ENCODE measurements around the gene ATP11A. TPM values are rescaled to one million over a fixed set of nuclear protein-coding genes. Genes with fewer than 3 reads are reported as not detected.
A peak's percentile ranks its signal among the peaks of the same experiment; 100 is the strongest.

Gene ATP11A
- total and polyA plus RNA-seq, 5 donors from 2014 or later, result 3.8 to 75.7 (median 5.0) TPM

- Mint-ChIP-seq H3K4me1 (no peaks in the 10 kb centered on the region), H3K4me3 (no peak overlapping the region), H3K27ac (peak overlapping the region in 1 of 3 donors; percentile 14), H3K36me3 (peaks cover 63% of the 10 kb centered on the region), H3K9me3 (no peaks in the 10 kb centered on the region), H3K27me3 (no peaks in the 10 kb centered on the region)
- Histone ChIP-seq H3K36me3 (ENCODE audit: control insufficient read depth, insufficient read depth, low read length) (peaks cover 66% of the 10 kb centered on the region), H3K9me3 (ENCODE audit: control insufficient read depth in 2 of 2, low read length in 2 of 2) (no peaks in the 10 kb centered on the region), H3K4me1 (ENCODE audit: control insufficient read depth, insufficient read depth, low read length, poor library complexity, severe bottlenecking) (no peaks in the 10 kb centered on the region), H3K27ac (ENCODE audit: insufficient read depth, low read length, poor library complexity, severe bottlenecking) (no peak overlapping the region), H3K27me3 (ENCODE audit: control insufficient read depth, insufficient read depth, low read length) (no peaks in the 10 kb centered on the region), H3K4me3 (ENCODE audit: low read depth, low read length) (no peak overlapping the region)
- ATAC-seq (ENCODE audit: low read depth in 2 of 2), result no peak
- DNase-seq, result no peak
Measured at GRCh38 chr13:112821340-112822055, 131.7 kb downstream of the ATP11A start.

GRCh38 chr13:112822851-112823250 is 133.0 kb downstream of the ATP11A start:
- no peak overlapping the region for H3K4me3 ChIP-seq (ENCODE audit: low read depth, low read length)
- H3K4me1 Mint-ChIP-seq, result no peaks in the 10 kb centered on the region
- DNase-seq, result no peak
- no peak overlapping the region for H3K4me3 Mint-ChIP-seq
- no peaks in the 10 kb centered on the region for H3K4me1 ChIP-seq (ENCODE audit: control insufficient read depth, insufficient read depth, low read length, poor library complexity, severe bottlenecking)
- peaks cover 60% of the 10 kb centered on the region for H3K36me3 Mint-ChIP-seq
- ATAC-seq (ENCODE audit: low read depth in 2 of 2), result no peak
- H3K27me3 ChIP-seq (ENCODE audit: control insufficient read depth, insufficient read depth, low read length), result no peaks in the 10 kb centered on the region
- no peaks in the 10 kb centered on the region for H3K9me3 ChIP-seq (ENCODE audit: control insufficient read depth in 2 of 2, low read length in 2 of 2)
- no peak overlapping the region for H3K27ac ChIP-seq (ENCODE audit: insufficient read depth, low read length, poor library complexity, severe bottlenecking)
- no peaks in the 10 kb centered on the region for H3K27me3 Mint-ChIP-seq
- H3K27ac Mint-ChIP-seq, result no peak overlapping the region
- H3K36me3 ChIP-seq (ENCODE audit: control insufficient read depth, insufficient read depth, low read length), result peaks cover 70% of the 10 kb centered on the region
- no peaks in the 10 kb centered on the region for H3K9me3 Mint-ChIP-seq

GRCh38 chr13:112824429-112824828 is 134.6 kb downstream of the ATP11A start:
- Mint-ChIP-seq H3K27ac (no peak overlapping the region), H3K36me3 (peaks cover 46% of the 10 kb centered on the region)

GRCh38 chr13:112825071-112825470 is 135.2 kb downstream of the ATP11A start:
- DNase-seq, result no peak
- H3K27me3 Mint-ChIP-seq, result no peaks in the 10 kb centered on the region
- Histone ChIP-seq H3K27me3 (ENCODE audit: control insufficient read depth, insufficient read depth, low read length) (no peaks in the 10 kb centered on the region), H3K27ac (ENCODE audit: insufficient read depth, low read length, poor library complexity, severe bottlenecking) (no peak overlapping the region), H3K4me1 (ENCODE audit: control insufficient read depth, insufficient read depth, low read length, poor library complexity, severe bottlenecking) (no peaks in the 10 kb centered on the region), H3K4me3 (ENCODE audit: low read depth, low read length) (no peak overlapping the region), H3K9me3 (ENCODE audit: control insufficient read depth in 2 of 2, low read length in 2 of 2) (no peaks in the 10 kb centered on the region), H3K36me3 (ENCODE audit: control insufficient read depth, insufficient read depth, low read length) (peaks cover 71% of the 10 kb centered on the region)
- H3K27ac Mint-ChIP-seq, result peak overlapping the region in 2 of 3 donors; percentile 3 to 57
- peaks cover 45% of the 10 kb centered on the region for H3K36me3 Mint-ChIP-seq
- no peak overlapping the region for H3K4me3 Mint-ChIP-seq
- H3K4me1 Mint-ChIP-seq, result no peaks in the 10 kb centered on the region
- no peak for ATAC-seq (ENCODE audit: low read depth in 2 of 2)
- no peaks in the 10 kb centered on the region for H3K9me3 Mint-ChIP-seq

More at GRCh38 chr13:112824429-112824828, 134.6 kb downstream of the ATP11A start:
- no peaks in the 10 kb centered on the region for H3K9me3 Mint-ChIP-seq
- DNase-seq (no peak), ATAC-seq (ENCODE audit: low read depth in 2 of 2) (no peak)
- Histone ChIP-seq H3K36me3 (ENCODE audit: control insufficient read depth, insufficient read depth, low read length) (peaks cover 72% of the 10 kb centered on the region), H3K4me3 (ENCODE audit: low read depth, low read length) (no peak overlapping the region), H3K9me3 (ENCODE audit: control insufficient read depth in 2 of 2, low read length in 2 of 2) (no peaks in the 10 kb centered on the region), H3K27me3 (ENCODE audit: control insufficient read depth, insufficient read depth, low read length) (no peaks in the 10 kb centered on the region), H3K27ac (ENCODE audit: insufficient read depth, low read length, poor library complexity, severe bottlenecking) (no peak overlapping the region), H3K4me1 (ENCODE audit: control insufficient read depth, insufficient read depth, low read length, poor library complexity, severe bottlenecking) (no peaks in the 10 kb centered on the region)
- no peaks in the 10 kb centered on the region for H3K27me3 Mint-ChIP-seq
- H3K4me1 Mint-ChIP-seq, result no peaks in the 10 kb centered on the region
- no peak overlapping the region for H3K4me3 Mint-ChIP-seq

GRCh38 chr13:112825875-112826274 is 136.0 kb downstream of the ATP11A start:
- no peak overlapping the region for H3K4me3 ChIP-seq (ENCODE audit: low read depth, low read length)
- Mint-ChIP-seq H3K27me3 (no peaks in the 10 kb centered on the region), H3K4me3 (no peak overlapping the region), H3K4me1 (no peaks in the 10 kb centered on the region), H3K36me3 (peaks cover 45% of the 10 kb centered on the region), H3K9me3 (no peaks in the 10 kb centered on the region), H3K27ac (no peak overlapping the region)
- no peak for ATAC-seq (ENCODE audit: low read depth in 2 of 2)
- H3K27ac ChIP-seq (ENCODE audit: insufficient read depth, low read length, poor library complexity, severe bottlenecking), result no peak overlapping the region
- DNase-seq, result no peak
- peaks cover 64% of the 10 kb centered on the region for H3K36me3 ChIP-seq (ENCODE audit: control insufficient read depth, insufficient read depth, low read length)
- no peaks in the 10 kb centered on the region for H3K4me1 ChIP-seq (ENCODE audit: control insufficient read depth, insufficient read depth, low read length, poor library complexity, severe bottlenecking)
- H3K9me3 ChIP-seq (ENCODE audit: control insufficient read depth in 2 of 2, low read length in 2 of 2), result no peaks in the 10 kb centered on the region
- H3K27me3 ChIP-seq (ENCODE audit: control insufficient read depth, insufficient read depth, low read length), result no peaks in the 10 kb centered on the region

- H3K4me1 ChIP-seq (ENCODE audit: control insufficient read depth, insufficient read depth, low read length, poor library complexity, severe bottlenecking), result no peaks in the 10 kb centered on the region
- Mint-ChIP-seq H3K4me1 (no peaks in the 10 kb centered on the region), H3K27me3 (no peaks in the 10 kb centered on the region), H3K4me3 (no peak overlapping the region), H3K9me3 (no peaks in the 10 kb centered on the region), H3K27ac (peak overlapping the region in 1 of 3 donors; percentile 8), H3K36me3 (peaks cover 46% of the 10 kb centered on the region)
- peaks cover 70% of the 10 kb centered on the region for H3K36me3 ChIP-seq (ENCODE audit: control insufficient read depth, insufficient read depth, low read length)
- DNase-seq (no peak), ATAC-seq (ENCODE audit: low read depth in 2 of 2) (no peak)
- no peaks in the 10 kb centered on the region for H3K27me3 ChIP-seq (ENCODE audit: control insufficient read depth, insufficient read depth, low read length)
- no peaks in the 10 kb centered on the region for H3K9me3 ChIP-seq (ENCODE audit: control insufficient read depth in 2 of 2, low read length in 2 of 2)
- H3K27ac ChIP-seq (ENCODE audit: insufficient read depth, low read length, poor library complexity, severe bottlenecking), result no peak overlapping the region
- no peak overlapping the region for H3K4me3 ChIP-seq (ENCODE audit: low read depth, low read length)
Measured at GRCh38 chr13:112826565-112826964, 136.7 kb downstream of the ATP11A start.

- no peaks in the 10 kb centered on the region for H3K9me3 Mint-ChIP-seq
- Histone ChIP-seq H3K36me3 (ENCODE audit: control insufficient read depth, insufficient read depth, low read length) (peaks cover 83% of the 10 kb centered on the region), H3K4me3 (ENCODE audit: low read depth, low read length) (no peak overlapping the region)
Measured at GRCh38 chr13:112828082-112828699, 138.4 kb downstream of the ATP11A start.

GRCh38 chr13:112828756-112829155 is 138.9 kb downstream of the ATP11A start:
- H3K4me3 Mint-ChIP-seq, result no peak overlapping the region
- H3K27me3 ChIP-seq (ENCODE audit: control insufficient read depth, insufficient read depth, low read length), result no peaks in the 10 kb centered on the region
- peaks cover 56% of the 10 kb centered on the region for H3K36me3 Mint-ChIP-seq
- ATAC-seq (ENCODE audit: low read depth in 2 of 2) (no peak), DNase-seq (no peak)
- H3K9me3 Mint-ChIP-seq, result no peaks in the 10 kb centered on the region
- H3K27ac Mint-ChIP-seq, result no peak overlapping the region
- peaks cover 83% of the 10 kb centered on the region for H3K36me3 ChIP-seq (ENCODE audit: control insufficient read depth, insufficient read depth, low read length)
- no peaks in the 10 kb centered on the region for H3K27me3 Mint-ChIP-seq
- no peak overlapping the region for H3K27ac ChIP-seq (ENCODE audit: insufficient read depth, low read length, poor library complexity, severe bottlenecking)
- no peaks in the 10 kb centered on the region for H3K9me3 ChIP-seq (ENCODE audit: control insufficient read depth in 2 of 2, low read length in 2 of 2)
- no peak overlapping the region for H3K4me3 ChIP-seq (ENCODE audit: low read depth, low read length)
- no peaks in the 10 kb centered on the region for H3K4me1 Mint-ChIP-seq
- H3K4me1 ChIP-seq (ENCODE audit: control insufficient read depth, insufficient read depth, low read length, poor library complexity, severe bottlenecking), result no peaks in the 10 kb centered on the region

More at GRCh38 chr13:112828082-112828699, 138.4 kb downstream of the ATP11A start:
- Histone ChIP-seq H3K27ac (ENCODE audit: insufficient read depth, low read length, poor library complexity, severe bottlenecking) (no peak overlapping the region), H3K9me3 (ENCODE audit: control insufficient read depth in 2 of 2, low read length in 2 of 2) (no peaks in the 10 kb centered on the region), H3K4me1 (ENCODE audit: control insufficient read depth, insufficient read depth, low read length, poor library complexity, severe bottlenecking) (no peaks in the 10 kb centered on the region), H3K27me3 (ENCODE audit: control insufficient read depth, insufficient read depth, low read length) (no peaks in the 10 kb centered on the region)
- Mint-ChIP-seq H3K4me1 (no peaks in the 10 kb centered on the region), H3K4me3 (no peak overlapping the region), H3K27me3 (no peaks in the 10 kb centered on the region), H3K36me3 (peaks cover 55% of the 10 kb centered on the region), H3K27ac (no peak overlapping the region)
- DNase-seq (no peak), ATAC-seq (ENCODE audit: low read depth in 2 of 2) (no peak)

Measured in CD4-positive, CD25-positive, alpha-beta regulatory T cell (primary cell).